ENCODE data around the gene FBLN5. TPM values are rescaled to one million over a fixed set of nuclear protein-coding genes. Genes with fewer than 3 reads are reported as not detected.

Gene FBLN5
- total and polyA plus RNA-seq, 4 donors: 3.9 to 21.8 (median 14.8) TPM

DNA sequence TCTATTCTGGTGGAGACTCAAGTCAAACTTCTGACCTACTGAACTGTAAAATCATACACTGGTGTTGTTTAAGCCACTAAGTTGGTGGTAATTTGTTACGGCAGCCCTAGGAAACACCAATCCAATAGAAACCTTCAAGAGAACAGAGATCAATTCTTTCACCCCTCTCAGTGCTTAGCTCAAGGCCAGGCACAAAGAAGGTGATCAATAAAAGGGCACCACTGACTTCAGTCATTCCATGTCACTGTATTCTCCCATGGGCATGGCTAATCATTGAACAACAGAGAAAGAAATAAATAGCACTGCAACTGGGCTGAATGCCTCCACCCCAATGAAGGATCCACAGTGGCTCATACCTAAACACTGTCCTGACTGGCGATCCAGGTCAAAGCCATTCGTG, 7.3 kb downstream of the FBLN5 start:
- no peaks in the 10 kb centered on the region for H3K9me3 ChIP-seq (ENCODE audit: control insufficient read depth in 4 of 4, low read length in 3 of 4)
- DNase-seq (ENCODE audit: low spot score): no peak
- H3K27me3 ChIP-seq (ENCODE audit: control insufficient read depth in 4 of 4, insufficient read depth in 4 of 4, low read length in 3 of 4): no peaks in the 10 kb centered on the region

DNA sequence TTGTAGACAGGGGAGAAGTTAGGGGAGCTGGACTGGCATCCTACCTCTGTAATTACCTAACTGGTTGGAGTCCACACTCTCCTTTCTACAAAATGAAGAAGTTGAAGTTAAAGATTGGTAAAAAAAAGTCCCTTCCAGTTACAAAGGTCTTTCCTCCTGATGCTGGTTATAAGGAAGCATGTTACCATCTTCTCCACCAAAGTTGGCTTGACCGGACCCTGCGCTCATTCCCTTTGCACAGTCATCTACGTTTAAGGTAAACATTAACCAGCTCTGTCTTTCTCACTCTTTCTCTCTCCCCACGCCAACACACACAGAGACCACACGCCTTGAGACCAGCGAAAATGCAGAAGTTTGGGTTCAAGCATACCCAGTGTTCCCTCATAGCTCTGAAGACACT, 11.9 kb downstream of the FBLN5 start:
- 43% methylated on average over 6 of the region's 6 CpGs for WGBS
- TF ChIP-seq, protein P1, sequence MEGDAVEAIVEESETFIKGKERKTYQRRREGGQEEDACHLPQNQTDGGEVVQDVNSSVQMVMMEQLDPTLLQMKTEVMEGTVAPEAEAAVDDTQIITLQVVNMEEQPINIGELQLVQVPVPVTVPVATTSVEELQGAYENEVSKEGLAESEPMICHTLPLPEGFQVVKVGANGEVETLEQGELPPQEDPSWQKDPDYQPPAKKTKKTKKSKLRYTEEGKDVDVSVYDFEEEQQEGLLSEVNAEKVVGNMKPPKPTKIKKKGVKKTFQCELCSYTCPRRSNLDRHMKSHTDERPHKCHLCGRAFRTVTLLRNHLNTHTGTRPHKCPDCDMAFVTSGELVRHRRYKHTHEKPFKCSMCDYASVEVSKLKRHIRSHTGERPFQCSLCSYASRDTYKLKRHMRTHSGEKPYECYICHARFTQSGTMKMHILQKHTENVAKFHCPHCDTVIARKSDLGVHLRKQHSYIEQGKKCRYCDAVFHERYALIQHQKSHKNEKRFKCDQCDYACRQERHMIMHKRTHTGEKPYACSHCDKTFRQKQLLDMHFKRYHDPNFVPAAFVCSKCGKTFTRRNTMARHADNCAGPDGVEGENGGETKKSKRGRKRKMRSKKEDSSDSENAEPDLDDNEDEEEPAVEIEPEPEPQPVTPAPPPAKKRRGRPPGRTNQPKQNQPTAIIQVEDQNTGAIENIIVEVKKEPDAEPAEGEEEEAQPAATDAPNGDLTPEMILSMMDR (IDR thresholded peaks at IDR 0.05; ENCODE audit: low read depth, low read length, missing input control): no peak
- TF ChIP-seq SP1 (IDR thresholded peaks at IDR 0.05): no peak
- TF ChIP-seq, protein P2, sequence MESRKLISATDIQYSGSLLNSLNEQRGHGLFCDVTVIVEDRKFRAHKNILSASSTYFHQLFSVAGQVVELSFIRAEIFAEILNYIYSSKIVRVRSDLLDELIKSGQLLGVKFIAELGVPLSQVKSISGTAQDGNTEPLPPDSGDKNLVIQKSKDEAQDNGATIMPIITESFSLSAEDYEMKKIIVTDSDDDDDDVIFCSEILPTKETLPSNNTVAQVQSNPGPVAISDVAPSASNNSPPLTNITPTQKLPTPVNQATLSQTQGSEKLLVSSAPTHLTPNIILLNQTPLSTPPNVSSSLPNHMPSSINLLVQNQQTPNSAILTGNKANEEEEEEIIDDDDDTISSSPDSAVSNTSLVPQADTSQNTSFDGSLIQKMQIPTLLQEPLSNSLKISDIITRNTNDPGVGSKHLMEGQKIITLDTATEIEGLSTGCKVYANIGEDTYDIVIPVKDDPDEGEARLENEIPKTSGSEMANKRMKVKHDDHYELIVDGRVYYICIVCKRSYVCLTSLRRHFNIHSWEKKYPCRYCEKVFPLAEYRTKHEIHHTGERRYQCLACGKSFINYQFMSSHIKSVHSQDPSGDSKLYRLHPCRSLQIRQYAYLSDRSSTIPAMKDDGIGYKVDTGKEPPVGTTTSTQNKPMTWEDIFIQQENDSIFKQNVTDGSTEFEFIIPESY (IDR thresholded peaks at IDR 0.05): no peak
- TF ChIP-seq, protein P3, sequence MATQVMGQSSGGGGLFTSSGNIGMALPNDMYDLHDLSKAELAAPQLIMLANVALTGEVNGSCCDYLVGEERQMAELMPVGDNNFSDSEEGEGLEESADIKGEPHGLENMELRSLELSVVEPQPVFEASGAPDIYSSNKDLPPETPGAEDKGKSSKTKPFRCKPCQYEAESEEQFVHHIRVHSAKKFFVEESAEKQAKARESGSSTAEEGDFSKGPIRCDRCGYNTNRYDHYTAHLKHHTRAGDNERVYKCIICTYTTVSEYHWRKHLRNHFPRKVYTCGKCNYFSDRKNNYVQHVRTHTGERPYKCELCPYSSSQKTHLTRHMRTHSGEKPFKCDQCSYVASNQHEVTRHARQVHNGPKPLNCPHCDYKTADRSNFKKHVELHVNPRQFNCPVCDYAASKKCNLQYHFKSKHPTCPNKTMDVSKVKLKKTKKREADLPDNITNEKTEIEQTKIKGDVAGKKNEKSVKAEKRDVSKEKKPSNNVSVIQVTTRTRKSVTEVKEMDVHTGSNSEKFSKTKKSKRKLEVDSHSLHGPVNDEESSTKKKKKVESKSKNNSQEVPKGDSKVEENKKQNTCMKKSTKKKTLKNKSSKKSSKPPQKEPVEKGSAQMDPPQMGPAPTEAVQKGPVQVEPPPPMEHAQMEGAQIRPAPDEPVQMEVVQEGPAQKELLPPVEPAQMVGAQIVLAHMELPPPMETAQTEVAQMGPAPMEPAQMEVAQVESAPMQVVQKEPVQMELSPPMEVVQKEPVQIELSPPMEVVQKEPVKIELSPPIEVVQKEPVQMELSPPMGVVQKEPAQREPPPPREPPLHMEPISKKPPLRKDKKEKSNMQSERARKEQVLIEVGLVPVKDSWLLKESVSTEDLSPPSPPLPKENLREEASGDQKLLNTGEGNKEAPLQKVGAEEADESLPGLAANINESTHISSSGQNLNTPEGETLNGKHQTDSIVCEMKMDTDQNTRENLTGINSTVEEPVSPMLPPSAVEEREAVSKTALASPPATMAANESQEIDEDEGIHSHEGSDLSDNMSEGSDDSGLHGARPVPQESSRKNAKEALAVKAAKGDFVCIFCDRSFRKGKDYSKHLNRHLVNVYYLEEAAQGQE (IDR thresholded peaks at IDR 0.05): no peak
- TF ChIP-seq, protein P4, sequence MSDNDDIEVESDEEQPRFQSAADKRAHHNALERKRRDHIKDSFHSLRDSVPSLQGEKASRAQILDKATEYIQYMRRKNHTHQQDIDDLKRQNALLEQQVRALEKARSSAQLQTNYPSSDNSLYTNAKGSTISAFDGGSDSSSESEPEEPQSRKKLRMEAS (IDR thresholded peaks at IDR 0.05): no peak
- TF ChIP-seq EGR1 (IDR thresholded peaks at IDR 0.05; ENCODE audit: low read depth in 2 of 2): no peak
- no peak for TF ChIP-seq RXRA (IDR thresholded peaks at IDR 0.05)
- TF ChIP-seq TAF1 (conservative IDR thresholded peaks at IDR 0.05): no peak
- no peak for TF ChIP-seq YY1 (IDR thresholded peaks at IDR 0.05)
- TF ChIP-seq RAD21 (IDR thresholded peaks at IDR 0.05): no peak
- no peak for TF ChIP-seq JUND (IDR thresholded peaks at IDR 0.05)
- no peak for TF ChIP-seq HNF4G (IDR thresholded peaks at IDR 0.05)
- no peak for TF ChIP-seq FOXA2 (IDR thresholded peaks at IDR 0.05)
- TF ChIP-seq, protein P5, sequence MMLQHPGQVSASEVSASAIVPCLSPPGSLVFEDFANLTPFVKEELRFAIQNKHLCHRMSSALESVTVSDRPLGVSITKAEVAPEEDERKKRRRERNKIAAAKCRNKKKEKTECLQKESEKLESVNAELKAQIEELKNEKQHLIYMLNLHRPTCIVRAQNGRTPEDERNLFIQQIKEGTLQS (IDR thresholded peaks at IDR 0.05): no peak
- no peak for TF ChIP-seq GABPA (IDR thresholded peaks at IDR 0.05 in 1 of 2, conservative IDR thresholded peaks at IDR 0.05 in 1 of 2)
- no peak overlapping the region for H3K9ac ChIP-seq (ENCODE audit: low read depth in 1 of 2, low read length in 2 of 2)
- no peaks in the 10 kb centered on the region for H3K9me3 ChIP-seq (ENCODE audit: control insufficient read depth in 4 of 4, low read length in 3 of 4)
- no peak overlapping the region for H3K4me3 ChIP-seq (ENCODE audit: low read depth in 1 of 3, low read length in 3 of 3)
- H3K4me1 ChIP-seq (ENCODE audit: control insufficient read depth in 4 of 4, insufficient read depth in 4 of 4, low read length in 3 of 4): no peaks in the 10 kb centered on the region
- H3K27ac ChIP-seq (ENCODE audit: low read depth in 1 of 2, low read length in 2 of 2): no peak overlapping the region
- H3K27me3 ChIP-seq (ENCODE audit: control insufficient read depth in 4 of 4, insufficient read depth in 4 of 4, low read length in 3 of 4): no peaks in the 10 kb centered on the region
- DNase-seq (ENCODE audit: low spot score): no peak
- peaks cover 0 to 2% (median 0%) of the 10 kb centered on the region in 4 donors for H3K36me3 ChIP-seq (ENCODE audit: control insufficient read depth in 4 of 4, insufficient read depth in 3 of 4, low read depth in 1 of 4, low read length in 3 of 4)

More for the DNA sequence above, 7.3 kb downstream of the FBLN5 start:
- no peaks in the 10 kb centered on the region for H3K4me1 ChIP-seq (ENCODE audit: control insufficient read depth in 4 of 4, insufficient read depth in 4 of 4, low read length in 3 of 4)
- 88% methylated on average over 3 of the region's 3 CpGs for WGBS
- H3K36me3 ChIP-seq (ENCODE audit: control insufficient read depth in 4 of 4, insufficient read depth in 3 of 4, low read depth in 1 of 4, low read length in 3 of 4): peaks cover 0 to 2% (median 0%) of the 10 kb centered on the region in 4 donors
- H3K4me3 ChIP-seq (ENCODE audit: low read depth in 1 of 3, low read length in 3 of 3): no peak overlapping the region
- TF ChIP-seq, protein P1 (IDR thresholded peaks at IDR 0.05; ENCODE audit: low read depth, low read length, missing input control): no peak
- TF ChIP-seq FOXA2 (IDR thresholded peaks at IDR 0.05) (no peak), RAD21 (IDR thresholded peaks at IDR 0.05) (no peak), HNF4A (conservative IDR thresholded peaks at IDR 0.05) (no peak), SP1 (IDR thresholded peaks at IDR 0.05) (no peak), JUND (IDR thresholded peaks at IDR 0.05) (no peak), GABPA (IDR thresholded peaks at IDR 0.05 in 1 of 2, conservative IDR thresholded peaks at IDR 0.05 in 1 of 2) (no peak)
- TF ChIP-seq, protein P4 (IDR thresholded peaks at IDR 0.05): no peak
- H3K9ac ChIP-seq (ENCODE audit: low read depth in 1 of 2, low read length in 2 of 2): no peak overlapping the region
- no peak overlapping the region for H3K27ac ChIP-seq (ENCODE audit: low read depth in 1 of 2, low read length in 2 of 2)

Data from liver (tissue), 9 donors.